OCI-LY3 (cell line): ENCODE measurements around the gene CDC37.

Experiments used
- CTCF ChIP-seq: fragments of 200-600, 300-600 bp; sonication (generic); IDR thresholded peaks from 2 replicates; pipeline ENCODE4 v1.5.1; 2014; ENCODE audit warnings: antibody characterized with exemption, low read length, low read depth
- EZH2phosphoT487 ChIP-seq: fragments of 200-600 bp; shearing (Covaris generic); IDR thresholded peaks from 2 replicates; pipeline ENCODE4 v1.6.1; 2018; ENCODE audit warnings: antibody characterized with exemption, mixed run types, low read depth

GRCh38 chr19:10362259-10362658 lies 41.1 kb downstream of the CDC37 start:
- TF ChIP-seq CTCF = no peak
- TF ChIP-seq EZH2phosphoT487 = no peak
